HG02943 (cell line): ENCODE data around the gene PLXNA3.
A peak's percentile ranks its signal among the peaks of the same experiment; 100 is the strongest.

Source experiments
- ATAC-seq: cut with Tn5 transposase; IDR thresholded peaks from one replicate; pipeline ENCODE4 v1.9.1; 2021; ENCODE audit warnings: mild to moderate bottlenecking, low read depth, moderate library complexity; ENCODE audit not compliant: unreplicated experiment

The PLXNA3 gene

DNA sequence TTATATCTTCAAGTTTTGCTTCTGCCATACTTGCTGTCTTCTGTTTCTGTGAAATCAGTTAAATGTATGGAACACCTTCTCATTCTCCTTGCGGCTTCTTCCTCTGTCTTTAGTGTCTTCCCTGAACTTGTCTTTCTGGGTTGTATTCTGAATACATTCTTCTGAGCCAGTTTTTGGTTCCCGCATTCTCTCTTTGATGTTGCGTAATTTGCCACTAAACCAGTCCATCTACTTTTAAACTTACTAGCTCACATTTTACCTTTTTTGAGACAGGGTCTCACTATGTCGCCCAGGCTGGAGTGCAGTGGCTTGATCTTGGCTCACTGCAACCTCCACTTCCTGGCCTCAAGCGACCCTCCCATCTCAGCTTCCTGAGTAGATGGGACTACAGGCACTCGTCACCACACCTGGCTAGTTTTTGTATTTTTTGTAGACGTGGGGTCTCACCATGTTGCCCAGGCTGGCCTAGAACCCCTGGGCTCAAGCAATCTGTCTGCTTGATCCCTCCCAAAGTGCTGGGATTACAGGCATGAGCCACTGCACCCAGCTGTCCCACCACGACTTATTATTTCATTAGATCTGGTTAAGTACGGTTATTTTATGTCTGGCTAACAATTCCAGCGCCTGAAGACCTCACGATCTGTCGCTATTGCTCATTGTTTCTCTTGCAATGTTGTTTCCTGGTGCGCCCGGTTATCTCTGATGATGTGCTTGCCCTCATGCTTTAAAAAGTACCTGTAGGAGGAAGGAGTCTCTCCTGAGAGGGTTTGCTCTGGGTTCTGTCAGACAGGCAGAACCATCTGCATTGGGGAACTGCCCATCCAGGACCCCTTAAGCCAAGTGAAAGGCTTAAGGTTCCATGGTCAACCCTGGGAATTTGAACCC is 67.8 kb downstream of the PLXNA3 start:
- ATAC-seq, result no peak

DNA sequence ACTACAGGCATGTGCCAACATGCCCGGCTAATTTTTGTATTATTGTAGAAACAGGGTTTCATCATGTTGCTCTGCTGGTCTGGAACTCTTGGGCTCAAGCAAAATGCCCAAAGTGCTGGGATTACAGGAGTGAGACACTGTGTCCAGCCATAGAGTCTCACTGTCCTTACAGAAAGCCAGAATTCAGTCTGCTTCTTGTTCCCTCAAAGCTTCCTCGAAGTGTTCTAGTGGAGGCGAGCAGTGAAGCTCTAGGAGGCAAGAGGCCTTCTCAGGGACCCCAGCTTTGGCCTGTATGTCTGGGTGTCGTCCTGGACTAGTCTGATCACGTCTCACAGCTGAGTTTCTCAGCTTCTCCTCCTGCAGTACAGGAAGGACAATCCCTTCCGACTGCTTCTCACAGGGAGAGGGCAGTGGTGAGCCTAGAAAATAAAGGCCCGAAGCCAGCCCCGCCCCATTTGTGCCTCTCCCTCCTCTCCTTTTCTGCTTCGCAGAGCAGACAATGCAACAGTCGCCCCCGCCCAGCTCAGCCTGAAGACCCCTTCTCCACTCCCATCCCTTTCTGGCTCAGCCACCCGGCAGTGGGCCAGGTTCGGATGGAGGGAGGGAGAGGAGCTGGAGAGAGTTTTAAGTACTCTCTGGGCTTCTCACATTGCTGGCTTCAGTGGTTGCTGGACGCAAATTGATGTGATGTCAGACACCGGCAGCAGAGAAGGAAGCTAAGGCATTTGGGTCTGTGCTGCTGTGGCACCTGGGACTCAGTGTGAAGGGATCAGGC is 69.0 kb downstream of the PLXNA3 start:
- ATAC-seq, result peak; percentile 70
